K562 (cell line): ENCODE data around the gene RFWD3. TPM values are rescaled to one million over a fixed set of nuclear protein-coding genes. Genes with fewer than 3 reads are reported as not detected.

ENCODE experiments used
- ADNP ChIP-seq: fragments of 200-800 bp; sonication (Bioruptor generic); IDR thresholded peaks from 2 replicates; pipeline ENCODE4 v1.6.1; 2016; ENCODE audit warnings: missing genetic modification characterization, missing compliant biosample characterization
- CHD4 ChIP-seq: fragments of 200-600 bp; sonication (generic); IDR thresholded peaks from 3 replicates; pipeline ENCODE4 v1.6.1; 2012; ENCODE audit warnings: low read depth, mild to moderate bottlenecking, mixed read lengths, low read length, inconsistent platforms; ENCODE audit not compliant: insufficient read depth, insufficient replicate concordance, poor library complexity, severe bottlenecking
- EHMT2 ChIP-seq: fragments of 450-650 bp; IDR thresholded peaks from 2 replicates; pipeline ENCODE4 v1.6.1; 2018; ENCODE audit warnings: antibody characterized with exemption
- ELF1 ChIP-seq: fragments of 200-800 bp; sonication (Bioruptor generic); IDR thresholded peaks from 2 replicates; pipeline ENCODE4 v1.6.1; 2016; ENCODE audit warnings: missing genetic modification characterization, missing compliant biosample characterization
- MAZ ChIP-seq, 2 experiments: fragments of 450-650 bp in 1 of 2; sonication (generic) in 1 of 2; formaldehyde crosslinking; IDR thresholded peaks in 1 of 2; conservative IDR thresholded peaks in 1 of 2; 2 replicates each; pipeline versions ENCODE4 v1.4.0 to v1.5.0; 2020; ENCODE audit warnings: mild to moderate bottlenecking in 1 of 2, missing genetic modification reagents in 1 of 2
- OTX1 ChIP-seq: fragments of 450-650 bp; formaldehyde crosslinking; IDR thresholded peaks from 2 replicates; pipeline ENCODE4 v1.4.0; 2022; ENCODE audit warnings: mild to moderate bottlenecking
- PCBP2 ChIP-seq: fragments of 200-400 bp; formaldehyde crosslinking; IDR thresholded peaks from 2 replicates; pipeline ENCODE4 v1.6.1; 2018; ENCODE audit warnings: low read length, low read depth, mild to moderate bottlenecking, moderate library complexity; ENCODE audit not compliant: poor library complexity, severe bottlenecking
- PHF8 ChIP-seq: fragments of 200-600 bp; sonication (generic); IDR thresholded peaks from 2 replicates; pipeline ENCODE4 v1.6.1; 2012; ENCODE audit warnings: mixed run types, mild to moderate bottlenecking, inconsistent platforms, low read length, moderate library complexity, borderline replicate concordance
- PRDM10 ChIP-seq: fragments of 450-650 bp; IDR thresholded peaks from 2 replicates; pipeline ENCODE4 v1.6.1; 2018; ENCODE audit not compliant: partially characterized antibody
- REST ChIP-seq, 2 experiments: fragments of 450-650 bp; formaldehyde crosslinking in 1 of 2; IDR thresholded peaks; 2 replicates each; pipeline versions ENCODE4 v1.4.0 to v1.6.1; 2014 to 2020; ENCODE audit warnings: mild to moderate bottlenecking in 2 of 2, borderline replicate concordance in 1 of 2, low read depth in 1 of 2
- TEAD2 ChIP-seq: fragments of 450-650 bp; IDR thresholded peaks from 2 replicates; pipeline ENCODE4 v1.6.1; 2016; ENCODE audit warnings: missing genetic modification characterization, control low read depth, missing compliant biosample characterization
- THAP7 ChIP-seq: fragments of 250-450 bp; sonication (Bioruptor Pico); IDR thresholded peaks from 2 replicates; pipeline ENCODE4 v1.5.0; 2021
- XRCC4 ChIP-seq: IDR thresholded peaks from one replicate; pipeline ENCODE4 v1.6.1; 2011; ENCODE audit not compliant: insufficient read depth, insufficient read length; ENCODE audit errors: extremely low read depth
- XRCC5 ChIP-seq: fragments of 200-400 bp; formaldehyde crosslinking; IDR thresholded peaks from 2 replicates; pipeline ENCODE4 v1.6.1; 2017; ENCODE audit warnings: low read depth, mild to moderate bottlenecking, low read length
- ZNF24 ChIP-seq: fragments of 450-650 bp; IDR thresholded peaks from 2 replicates; pipeline ENCODE4 v1.6.1; 2016
- ZNF584 ChIP-seq: fragments of 200-800 bp; sonication (Bioruptor generic); IDR thresholded peaks from 2 replicates; pipeline ENCODE4 v1.6.1; 2016; ENCODE audit warnings: low read depth, mild to moderate bottlenecking, missing genetic modification characterization, missing compliant biosample characterization
- polyA plus RNA-seq, 8 experiments: library from polyadenylated mRNA; depleted of rRNA in 4 of 8; stranded (reverse) in 5 of 8; unstranded in 3 of 8; fragments of >200 nt; fragmentation: Nextera tagmentation in 2 of 8; fragmentation: Illumina TruSeq in 1 of 8; extraction: Ambion mirVana in 2 of 8; extraction: Trizol in 1 of 8; gene quantifications; 2 replicates each; pipeline versions ENCODE4 v1.2.1 to v1.2.3, GENCODE V29; 2011 to 2014; ENCODE audit warnings: inconsistent platforms in 1 of 8, missing spikeins in 1 of 8
- total RNA-seq, 7 experiments: library from RNA; depleted of rRNA in 6 of 7; stranded (reverse); fragments of >200 nt in 6 of 7; fragmentation: Illumina TruSeq in 2 of 7; extraction: Trizol in 2 of 7; gene quantifications; 2 replicates each; pipeline versions ENCODE4 v1.2.1 to v1.2.3, GENCODE V29; 2011 to 2021; ENCODE audit warnings: low replicate concordance in 1 of 7

RFWD3 gene
- total and polyA plus RNA-seq, 9 of the 15 experiments (the other 6 are each of a cell fraction or from before 2014, with no cell fraction given): 20.8 to 121 (median 79.0) TPM

GRCh38 chr16:74709441-74709877, 42.8 kb upstream of the RFWD3 start (continued):
- TF ChIP-seq REST (IDR thresholded peaks at IDR 0.05; ENCODE audit: borderline replicate concordance): peak; percentile 81; the same call in 1 of the 2 replicates
- no peak for TF ChIP-seq REST (CRISPR knock-in tag; IDR thresholded peaks at IDR 0.05; ENCODE audit: low read depth)
- peak; percentile 78 for TF ChIP-seq XRCC5
- TF ChIP-seq XRCC4: no peak
- no peak for TF ChIP-seq ZNF584 (CRISPR knock-in tag)
- no peak for TF ChIP-seq EHMT2
- no peak for TF ChIP-seq PCBP2
- TF ChIP-seq THAP7: no peak
- TF ChIP-seq MAZ (CRISPR knock-in tag; conservative IDR thresholded peaks at IDR 0.05 in 1 of 2, IDR thresholded peaks at IDR 0.05 in 1 of 2): 0 out of 4 replicates have a peak, but pooled peaks of 1 of the 2 experiments have one; percentile 22
- TF ChIP-seq ADNP (tag): no peak
- TF ChIP-seq CHD4: no peak
- no peak for TF ChIP-seq PHF8
- no peak for TF ChIP-seq ELF1 (tag)
- TF ChIP-seq TEAD2 (tag): no peak
- no peak for TF ChIP-seq PRDM10
- TF ChIP-seq OTX1 (CRISPR knock-in tag): no peak
- TF ChIP-seq ZNF24: no peak
